GM19239 (cell line): ENCODE results near the gene PTPRE.

Experiments
- DNase-seq: peaks from one replicate; pipeline ENCODE4 v3.0.0; 2011; ENCODE audit warnings: low spot score; ENCODE audit not compliant: insufficient read length
- FAIRE-seq: peaks from 2 replicates; lab custom pipeline; 2011; peaks lifted over from hg19 to GRCh38; lab: Jason Lieb, UNC

Gene PTPRE

GRCh38 chr10:127947211-127947610 is 40.3 kb downstream of the PTPRE start:
- FAIRE-seq (no peak), DNase-seq (no peak)

DNA sequence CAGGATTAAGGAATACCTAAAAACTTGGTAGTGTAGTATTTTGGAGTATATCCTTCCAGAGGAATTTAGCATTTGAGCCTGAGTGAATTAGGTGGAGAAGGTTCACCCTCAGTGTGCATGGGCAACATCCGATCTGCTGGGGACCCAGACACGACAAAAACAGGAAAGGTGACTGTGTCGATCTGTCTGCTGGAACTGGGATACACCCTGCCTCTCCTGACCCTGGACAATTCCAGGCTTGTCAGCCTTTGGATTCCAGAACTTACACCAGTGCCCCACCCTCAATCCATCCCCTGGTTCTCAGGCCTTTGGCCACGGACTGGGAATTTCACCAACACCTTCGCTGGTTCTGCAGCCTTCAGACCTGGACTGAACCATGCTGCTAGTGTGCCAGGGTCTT is 41.9 kb downstream of the PTPRE start:
- no peak for FAIRE-seq
- no peak for DNase-seq

- DNase-seq (no peak), FAIRE-seq (no peak)
Measured at GRCh38 chr10:127949831-127950230, 42.9 kb downstream of the PTPRE start.

DNA sequence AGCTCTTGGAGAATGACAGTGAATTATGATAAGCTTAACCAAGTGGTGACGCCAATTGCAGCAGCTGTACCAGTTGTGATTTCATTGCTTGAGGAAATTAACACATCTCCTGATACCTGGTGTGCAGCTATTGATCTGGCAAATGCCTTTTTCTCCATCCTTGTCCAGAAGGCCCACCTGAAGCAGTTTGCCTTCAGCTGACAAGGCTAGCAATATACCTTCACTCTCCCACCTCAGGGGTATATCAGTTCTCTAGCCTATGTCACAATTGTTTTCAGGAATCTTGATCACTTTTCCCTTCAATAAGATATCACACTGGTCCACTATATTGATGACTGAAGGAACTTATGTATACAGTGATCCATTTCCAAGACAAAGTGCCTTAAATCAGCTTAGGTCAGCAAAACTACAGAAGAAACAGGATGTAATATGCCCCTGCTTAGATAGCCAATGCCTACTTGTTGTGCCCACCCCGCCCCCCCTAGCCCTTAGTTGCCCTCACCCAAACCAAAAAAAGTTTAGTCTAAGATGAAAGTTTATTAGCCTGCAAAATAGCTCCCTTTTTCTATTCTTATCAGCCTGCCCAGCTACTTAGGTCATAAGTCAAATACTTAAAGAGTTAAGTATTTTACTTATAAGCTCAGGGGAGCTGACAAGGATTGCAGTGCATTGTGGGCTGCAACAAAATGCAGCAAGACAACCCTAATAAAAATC is 45.1 kb downstream of the PTPRE start:
- DNase-seq, result no peak
- FAIRE-seq, result no peak

- FAIRE-seq (no peak), DNase-seq (no peak)
Measured at GRCh38 chr10:127952575-127952869, 45.6 kb downstream of the PTPRE start.

DNA sequence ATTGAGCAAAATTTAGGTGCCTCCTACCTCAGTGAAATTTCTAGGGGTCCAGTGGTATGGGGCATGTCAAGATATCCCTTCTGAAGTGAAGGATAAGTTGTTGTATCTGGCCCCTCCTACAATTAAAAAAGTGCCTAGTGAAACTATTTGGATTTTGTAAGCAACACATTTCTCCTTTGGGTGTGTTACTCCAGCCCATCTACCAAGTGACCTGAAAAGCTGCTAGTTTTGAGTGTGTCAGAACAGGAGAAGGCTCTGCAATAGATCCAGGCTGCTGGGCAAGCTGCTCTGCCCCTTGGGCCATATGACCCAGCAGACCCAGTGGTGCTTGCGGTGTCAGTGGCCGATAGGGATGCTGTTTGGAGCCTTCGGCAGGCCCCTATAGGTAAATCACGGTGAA is 46.0 kb downstream of the PTPRE start:
- DNase-seq, result no peak
- no peak for FAIRE-seq

DNA sequence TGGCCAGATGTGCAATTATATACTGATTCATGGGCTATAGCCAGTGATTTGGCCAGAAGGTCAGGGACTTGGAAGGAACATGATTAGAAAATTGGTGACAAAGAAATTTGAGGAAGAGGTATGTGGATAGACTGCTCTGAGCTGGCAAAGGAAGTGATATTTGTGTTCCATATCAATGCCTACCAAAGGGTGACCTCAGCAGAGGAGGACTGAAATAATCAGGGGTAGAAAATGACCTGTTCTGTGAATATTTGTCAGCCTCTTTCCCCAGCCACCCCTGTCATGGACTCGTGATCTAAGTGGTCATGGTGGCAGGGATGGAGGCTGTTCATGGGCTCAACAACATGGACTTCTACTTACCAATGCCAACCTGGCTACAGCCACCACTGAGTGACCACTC is 47.0 kb downstream of the PTPRE start:
- FAIRE-seq, result no peak
- no peak for DNase-seq

DNA sequence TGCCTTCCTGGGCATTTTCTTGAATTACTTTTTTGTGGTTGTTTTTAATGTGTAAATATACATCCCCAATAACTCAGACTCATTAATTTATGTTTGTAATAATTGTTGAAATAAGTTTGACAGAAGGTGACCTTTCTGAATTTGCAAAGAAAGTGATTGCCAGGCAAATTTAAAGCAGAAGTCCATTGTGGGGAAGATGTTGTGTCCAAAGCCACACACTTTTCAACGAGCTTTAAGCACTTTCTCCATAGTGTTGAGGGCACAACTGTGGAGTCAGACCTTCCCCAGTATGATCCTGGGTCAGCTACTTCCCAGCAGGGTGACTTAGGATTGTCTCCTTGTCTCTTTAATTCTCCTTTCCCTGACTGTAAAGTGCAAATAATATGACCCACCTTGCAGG is 52.5 kb downstream of the PTPRE start:
- DNase-seq (no peak), FAIRE-seq (no peak)

DNA sequence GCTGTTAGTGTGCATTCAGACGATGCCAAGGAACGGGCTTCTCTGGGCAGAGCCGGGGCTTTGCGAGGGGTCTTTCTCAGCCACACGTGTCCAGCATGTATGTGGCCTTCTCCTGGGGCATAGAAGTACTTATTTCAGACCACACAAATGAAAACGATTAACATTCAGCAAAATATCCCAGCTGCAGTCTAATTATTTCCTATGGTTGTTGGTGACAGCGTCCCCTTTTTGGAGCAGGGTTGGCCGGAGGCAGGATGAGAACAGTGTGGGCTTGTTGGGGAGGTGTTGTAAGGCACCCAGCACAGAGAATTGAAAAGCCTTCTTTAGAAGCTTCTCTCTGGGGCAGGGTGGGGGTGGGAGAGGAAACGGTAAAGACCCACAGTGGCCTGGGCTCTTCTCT is 54.2 kb downstream of the PTPRE start:
- FAIRE-seq (no peak), DNase-seq (no peak)

DNA sequence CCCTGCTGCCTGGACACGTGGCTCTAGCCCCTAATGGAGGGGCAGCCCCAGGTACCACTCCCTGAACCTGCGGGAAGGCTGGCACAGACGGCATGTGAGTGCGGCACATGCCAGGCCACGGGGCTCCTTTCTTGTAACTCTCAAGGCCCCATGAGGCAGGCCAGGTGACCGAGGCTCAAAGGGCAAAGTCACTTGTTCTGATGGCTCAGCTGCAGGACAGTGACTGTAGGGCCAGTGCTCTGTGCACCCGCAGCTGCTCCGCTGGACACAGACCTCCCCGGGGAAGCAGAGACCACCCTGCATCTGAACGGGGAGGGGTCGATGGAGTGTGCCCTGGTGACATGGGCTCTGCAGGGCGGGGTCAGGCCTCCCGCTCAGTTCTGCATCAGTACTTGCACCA is 55.3 kb downstream of the PTPRE start:
- FAIRE-seq, result no peak
- DNase-seq, result no peak

DNA sequence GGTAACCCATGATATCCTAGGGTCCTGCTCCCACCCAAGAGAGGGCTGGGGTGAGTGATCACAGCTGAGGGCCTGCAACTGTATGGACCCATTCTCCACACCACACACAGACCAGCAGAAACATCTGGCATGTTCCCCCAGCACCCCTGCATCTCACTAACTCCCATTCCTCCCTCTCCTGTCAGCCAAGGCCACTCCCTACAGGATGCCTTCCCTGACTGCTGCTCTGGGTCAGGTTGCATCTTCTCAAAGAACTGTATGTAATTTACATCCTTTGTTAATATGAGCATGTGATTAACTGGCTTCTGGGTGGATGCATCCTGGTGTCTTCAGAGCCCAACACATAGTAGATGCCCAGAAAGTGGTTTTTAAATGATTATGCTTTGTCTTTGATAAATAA is 56.2 kb downstream of the PTPRE start:
- no peak for DNase-seq
- no peak for FAIRE-seq

GRCh38 chr10:127964621-127965020 is 57.7 kb downstream of the PTPRE start:
- no peak for FAIRE-seq

DNA sequence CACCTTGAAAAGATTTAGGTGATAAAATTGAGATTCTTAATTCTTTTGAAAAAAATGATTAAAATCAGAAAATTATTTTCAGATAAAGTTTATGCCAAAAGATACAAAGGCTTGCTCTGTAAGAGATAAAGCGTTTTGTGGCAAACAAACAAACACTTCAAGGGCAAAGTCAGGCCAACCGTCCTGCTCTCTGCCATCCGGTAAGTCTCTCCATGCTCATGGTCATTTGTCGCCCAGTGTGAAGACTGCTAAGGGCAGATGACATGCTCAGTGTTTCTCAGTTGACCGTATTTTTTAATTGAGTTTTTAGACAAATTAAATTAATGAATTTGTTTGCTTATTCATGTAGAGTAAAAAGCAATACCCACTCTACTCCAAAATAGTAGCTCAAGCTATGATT is 60.0 kb downstream of the PTPRE start:
- DNase-seq (no peak), FAIRE-seq (no peak)

More at GRCh38 chr10:127964621-127965020, 57.7 kb downstream of the PTPRE start:
- no peak for DNase-seq

GRCh38 chr10:127968027-127968441 is 61.1 kb downstream of the PTPRE start:
- no peak for DNase-seq
- FAIRE-seq, result no peak

DNA sequence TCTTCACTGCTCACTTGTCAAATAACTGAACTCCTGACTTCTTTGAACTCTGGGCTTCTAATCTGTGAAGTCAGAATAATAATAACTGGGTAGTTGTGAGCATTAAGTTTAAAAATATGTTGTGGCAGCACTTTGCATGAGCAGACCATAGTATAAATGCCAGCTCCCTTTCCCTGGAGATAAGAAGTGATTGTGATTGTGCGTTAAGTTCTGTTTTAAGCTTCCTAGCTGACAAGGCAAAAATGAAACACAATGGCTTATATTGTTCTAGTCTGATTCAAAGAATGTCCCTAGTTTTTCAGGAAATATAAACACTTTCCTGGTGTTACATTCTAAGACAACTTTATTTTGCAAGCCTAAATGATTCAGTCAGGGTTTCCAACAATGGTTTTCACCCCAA is 61.8 kb downstream of the PTPRE start:
- FAIRE-seq, result no peak
- DNase-seq, result no peak

DNA sequence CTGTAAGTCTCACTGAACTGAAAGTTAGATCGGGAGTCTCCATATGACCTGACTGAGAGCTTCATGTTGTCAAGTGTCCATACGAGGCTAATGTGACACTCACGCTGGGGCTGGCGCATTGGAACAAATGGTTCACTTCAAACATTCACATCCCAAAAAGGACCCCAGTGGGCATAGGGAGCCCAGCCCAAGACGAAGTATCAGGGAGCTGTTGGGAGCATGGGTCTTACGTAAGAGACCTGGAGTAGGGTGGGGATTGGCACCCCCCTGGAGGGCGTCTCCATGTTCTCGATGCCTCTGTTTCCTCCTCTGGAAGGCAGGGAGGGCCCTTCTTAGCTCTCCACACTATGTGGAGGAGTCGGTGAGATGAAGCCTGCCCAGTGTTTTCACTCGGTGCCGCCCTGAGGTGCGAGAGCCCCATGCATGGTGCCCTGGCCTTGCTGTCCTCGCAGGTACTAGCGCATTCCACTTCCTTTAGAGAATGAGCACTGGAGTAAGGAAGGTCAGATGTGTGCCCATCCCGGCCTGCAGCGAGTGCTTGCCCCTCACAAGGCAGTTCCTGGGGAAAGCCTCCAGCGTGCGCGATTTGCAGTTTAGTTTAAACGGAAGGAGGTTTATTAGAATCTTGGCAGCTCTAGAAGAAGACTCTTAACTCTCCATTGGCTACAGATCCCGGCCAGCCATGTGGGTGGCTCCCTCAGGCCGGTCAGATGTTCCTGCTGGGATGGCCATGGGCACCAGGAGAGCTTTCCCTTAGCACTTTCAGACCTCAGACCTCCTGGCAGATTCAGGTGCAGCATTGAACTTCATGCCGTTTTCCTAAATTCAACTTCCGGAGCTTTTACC is 64.4 kb downstream of the PTPRE start:
- no peak for FAIRE-seq
- no peak for DNase-seq

GRCh38 chr10:127971963-127972615 is 65.2 kb downstream of the PTPRE start:
- FAIRE-seq (no peak), DNase-seq (no peak)

- FAIRE-seq (no peak), DNase-seq (no peak)
Measured at GRCh38 chr10:127972751-127973357, 66.0 kb downstream of the PTPRE start.

GRCh38 chr10:127973791-127974311 is 66.9 kb downstream of the PTPRE start:
- DNase-seq, result no peak

GRCh38 chr10:127974911-127975310 is 68.0 kb downstream of the PTPRE start:
- no peak for FAIRE-seq
- no peak for DNase-seq

More at GRCh38 chr10:127973791-127974311, 66.9 kb downstream of the PTPRE start:
- FAIRE-seq, result no peak

GRCh38 chr10:127976286-127976685 is 69.4 kb downstream of the PTPRE start:
- DNase-seq, result no peak

More at GRCh38 chr10:127976286-127976685, 69.4 kb downstream of the PTPRE start:
- FAIRE-seq, result no peak
